SU-DHL-6 (cell line): ENCODE data around the gene MAFF.

Experiments
- H2AFZ ChIP-seq: fragments of 200-600 bp; sonication (generic); 2 replicates; pipeline ENCODE4 v1.6.1; 2014; ENCODE audit warnings: low read depth, mild to moderate bottlenecking, moderate library complexity, mixed read lengths, antibody characterized with exemption, low read length; ENCODE audit not compliant: severe bottlenecking
- H3F3A ChIP-seq: fragments of 200-600 bp; shearing (Covaris generic); 2 replicates; pipeline ENCODE4 v1.6.0; 2016; ENCODE audit warnings: antibody characterized with exemption, mild to moderate bottlenecking; ENCODE audit not compliant: insufficient read depth
- H3K27ac ChIP-seq: fragments of 200-600 bp; sonication (generic); 2 replicates; pipeline ENCODE4 v1.5.1; 2016; ENCODE audit warnings: low read depth, mild to moderate bottlenecking, low read length, moderate library complexity, mixed read lengths
- H3K27me3 ChIP-seq: fragments of 200-600 bp; sonication (generic), shearing (Covaris generic); 2 replicates; pipeline ENCODE4 v1.6.0; 2014; ENCODE audit warnings: mild to moderate bottlenecking, low read length
- H3K36me3 ChIP-seq: fragments of 200-600 bp; sonication (generic); 2 replicates; pipeline ENCODE4 v1.6.1; 2014; ENCODE audit warnings: mild to moderate bottlenecking, low read length, mixed read lengths
- H3K4me2 ChIP-seq: fragments of 300-600, 200-600 bp; shearing (Covaris generic), sonication (generic); 2 replicates; pipeline ENCODE4 v1.6.0; 2014; ENCODE audit warnings: low read length, low read depth, mild to moderate bottlenecking; ENCODE audit not compliant: poor library complexity, severe bottlenecking
- H3K4me3 ChIP-seq: fragments of 200-600 bp; sonication (generic); 2 replicates; pipeline ENCODE4 v1.5.1; 2014; ENCODE audit warnings: antibody characterized with exemption, low read length, mild to moderate bottlenecking, mixed read lengths; ENCODE audit not compliant: insufficient read depth, poor library complexity, severe bottlenecking
- H3K79me2 ChIP-seq: fragments of 200-600 bp; sonication (generic); 2 replicates; pipeline ENCODE4 v1.6.1; 2014; ENCODE audit warnings: mild to moderate bottlenecking, low read length, moderate library complexity; ENCODE audit not compliant: insufficient read depth
- H3K9ac ChIP-seq: fragments of 200-600 bp; sonication (generic); 2 replicates; pipeline ENCODE4 v1.7.0; 2014; ENCODE audit warnings: mild to moderate bottlenecking, low read length
- H3K9me2 ChIP-seq: fragments of 200-600 bp; sonication (generic); replicated peaks from 2 replicates; pipeline ENCODE4 v1.6.1; 2014; ENCODE audit warnings: low read length; ENCODE audit not compliant: insufficient read depth
- H3K9me3 ChIP-seq: fragments of 200-600 bp; sonication (generic); 2 replicates; pipeline ENCODE4 v1.6.1; 2014; ENCODE audit warnings: low read length, mixed read lengths; ENCODE audit not compliant: insufficient read depth
- H4K20me1 ChIP-seq: fragments of 200-600 bp; sonication (generic); 2 replicates; pipeline ENCODE4 v1.6.1; 2014; ENCODE audit warnings: low read depth, mild to moderate bottlenecking, antibody characterized with exemption, low read length, moderate library complexity, mixed read lengths
- CTCF ChIP-seq: fragments of 200-600 bp; sonication (generic); IDR thresholded peaks from one replicate; pipeline ENCODE4 v1.5.1; 2017; ENCODE audit warnings: antibody characterized with exemption, mild to moderate bottlenecking, low read length, moderate library complexity; ENCODE audit not compliant: insufficient read depth, poor library complexity, severe bottlenecking
- EZH2phosphoT487 ChIP-seq: fragments of 200-600 bp; sonication (generic), shearing (Covaris generic); conservative IDR thresholded peaks from 2 replicates; pipeline ENCODE4 v1.6.1; 2018; ENCODE audit warnings: mild to moderate bottlenecking, antibody characterized with exemption, low read length, moderate library complexity, mixed read lengths

Gene MAFF

GRCh38 chr22:38218661-38219622 is 17.1 kb downstream of the MAFF start:
- H3K9ac ChIP-seq = no peak overlapping the region
- no peak overlapping the region for H3K4me2 ChIP-seq

GRCh38 chr22:38219632-38220031 is 17.8 kb downstream of the MAFF start:
- H3K27me3 ChIP-seq = no peaks in the 10 kb centered on the region
- no peak for TF ChIP-seq CTCF
- TF ChIP-seq EZH2phosphoT487 = no peak
- H3K36me3 ChIP-seq = no peaks in the 10 kb centered on the region
- no peak overlapping the region for H3K9ac ChIP-seq
- no peaks in the 10 kb centered on the region for H3F3A ChIP-seq
- H3K4me3 ChIP-seq = no peak overlapping the region
- no peak overlapping the region for H2AFZ ChIP-seq
- no peaks in the 10 kb centered on the region for H4K20me1 ChIP-seq
- no peak overlapping the region for H3K27ac ChIP-seq
- H3K79me2 ChIP-seq = no peaks in the 10 kb centered on the region
- no peak overlapping the region for H3K4me2 ChIP-seq
- no peaks in the 10 kb centered on the region for H3K9me3 ChIP-seq
- no peaks in the 10 kb centered on the region for H3K9me2 ChIP-seq

More at GRCh38 chr22:38218661-38219622, 17.1 kb downstream of the MAFF start:
- Histone ChIP-seq H4K20me1 (no peaks in the 10 kb centered on the region), H3K79me2 (no peaks in the 10 kb centered on the region), H3K36me3 (no peaks in the 10 kb centered on the region), H2AFZ (no peak overlapping the region), H3K9me2 (no peaks in the 10 kb centered on the region), H3K27ac (no peak overlapping the region), H3K27me3 (no peaks in the 10 kb centered on the region), H3K4me3 (no peak overlapping the region), H3K9me3 (no peaks in the 10 kb centered on the region), H3F3A (no peaks in the 10 kb centered on the region)
- TF ChIP-seq CTCF (no peak), EZH2phosphoT487 (no peak)

- no peaks in the 10 kb centered on the region for H4K20me1 ChIP-seq
- no peak overlapping the region for H3K4me2 ChIP-seq
- no peaks in the 10 kb centered on the region for H3K9me3 ChIP-seq
- H3K27me3 ChIP-seq = no peaks in the 10 kb centered on the region
- no peaks in the 10 kb centered on the region for H3K9me2 ChIP-seq
- H3K79me2 ChIP-seq = no peaks in the 10 kb centered on the region
- no peak overlapping the region for H2AFZ ChIP-seq
- H3F3A ChIP-seq = no peaks in the 10 kb centered on the region
- H3K27ac ChIP-seq = no peak overlapping the region
- no peak for TF ChIP-seq EZH2phosphoT487
- TF ChIP-seq CTCF = no peak
- no peak overlapping the region for H3K9ac ChIP-seq
- H3K36me3 ChIP-seq = no peaks in the 10 kb centered on the region
- H3K4me3 ChIP-seq = no peak overlapping the region
Measured at GRCh38 chr22:38220163-38220562, 18.4 kb downstream of the MAFF start.
